ENCODE measurements around the gene THSD4. TPM values are rescaled to one million over a fixed set of nuclear protein-coding genes. Genes with fewer than 3 reads are reported as not detected.
A peak's percentile ranks its signal among the peaks of the same experiment; 100 is the strongest.

THSD4 gene
- total RNA-seq, 1 donor from 2014 or later: 66.8 TPM

GRCh38 chr15:71549697-71550096 is 434.4 kb downstream of the THSD4 start:
- Histone ChIP-seq H3K27me3 (no peaks in the 10 kb centered on the region), H3K4me3 (peak overlapping the region in 1 of 2 donors; percentile 42), H3K36me3 (no peaks in the 10 kb centered on the region), H3K9me3 (no peaks in the 10 kb centered on the region), H3K4me1 (peaks cover 38% of the 10 kb centered on the region), H3K27ac (peak overlapping the region; percentile 65)
- intact Hi-C loops (cut with DNase I): loop anchor here (10.0 kb wide), 1 partner anchor 615 kb away; no protein-coding TSS in a partner anchor
- no peak for DNase-seq (ENCODE audit: extremely low spot score in 2 of 2)
- TF ChIP-seq POLR2A (IDR thresholded peaks at IDR 0.05): no peak
- no peak for TF ChIP-seq POLR2AphosphoS5 (IDR thresholded peaks at IDR 0.05; ENCODE audit: insufficient read depth in 1 of 2, low read depth in 1 of 2)
- TF ChIP-seq CTCF (IDR thresholded peaks at IDR 0.05): no peak

- Histone ChIP-seq H3K9me3 (no peaks in the 10 kb centered on the region), H3K27me3 (no peaks in the 10 kb centered on the region), H3K36me3 (no peaks in the 10 kb centered on the region), H3K4me3 (no peak overlapping the region), H3K4me1 (peaks cover 24% of the 10 kb centered on the region), H3K27ac (no peak overlapping the region)
- intact Hi-C loops (cut with DNase I): no loop called here
- DNase-seq (ENCODE audit: extremely low spot score in 2 of 2): no peak
- TF ChIP-seq CTCF (IDR thresholded peaks at IDR 0.05): no peak
- no peak for TF ChIP-seq POLR2AphosphoS5 (IDR thresholded peaks at IDR 0.05; ENCODE audit: insufficient read depth in 1 of 2, low read depth in 1 of 2)
- TF ChIP-seq POLR2A (IDR thresholded peaks at IDR 0.05): no peak
These were observed 436.3 kb downstream of the THSD4 start for GRCh38 chr15:71551566-71551965.

- H3K27ac ChIP-seq: peak overlapping the region; percentile 12
- no peak for DNase-seq (ENCODE audit: extremely low spot score in 2 of 2)
- intact Hi-C loops (cut with DNase I): no loop called here
These were observed 443.8 kb downstream of the THSD4 start for GRCh38 chr15:71559098-71559497.

GRCh38 chr15:71559616-71560015 is 444.3 kb downstream of the THSD4 start:
- no peaks in the 10 kb centered on the region for H3K27me3 ChIP-seq
- intact Hi-C loops (cut with DNase I): no loop called here
- peaks cover 7% of the 10 kb centered on the region for H3K4me1 ChIP-seq
- H3K36me3 ChIP-seq: no peaks in the 10 kb centered on the region
- no peak overlapping the region for H3K27ac ChIP-seq
- no peak for DNase-seq (ENCODE audit: extremely low spot score in 2 of 2)
- H3K4me3 ChIP-seq: no peak overlapping the region
- TF ChIP-seq POLR2A (IDR thresholded peaks at IDR 0.05): no peak
- TF ChIP-seq POLR2AphosphoS5 (IDR thresholded peaks at IDR 0.05; ENCODE audit: insufficient read depth in 1 of 2, low read depth in 1 of 2): no peak
- no peak for TF ChIP-seq CTCF (IDR thresholded peaks at IDR 0.05)
- H3K9me3 ChIP-seq: no peaks in the 10 kb centered on the region

More at GRCh38 chr15:71559098-71559497, 443.8 kb downstream of the THSD4 start:
- no peaks in the 10 kb centered on the region for H3K36me3 ChIP-seq
- H3K4me1 ChIP-seq: peaks cover 7% of the 10 kb centered on the region
- H3K4me3 ChIP-seq: no peak overlapping the region
- H3K9me3 ChIP-seq: no peaks in the 10 kb centered on the region
- no peaks in the 10 kb centered on the region for H3K27me3 ChIP-seq
- TF ChIP-seq POLR2AphosphoS5 (IDR thresholded peaks at IDR 0.05; ENCODE audit: insufficient read depth in 1 of 2, low read depth in 1 of 2): no peak
- TF ChIP-seq CTCF (IDR thresholded peaks at IDR 0.05): no peak
- TF ChIP-seq POLR2A (IDR thresholded peaks at IDR 0.05): no peak

GRCh38 chr15:71562251-71562650 is 447.0 kb downstream of the THSD4 start:
- H3K36me3 ChIP-seq: no peaks in the 10 kb centered on the region
- peaks cover 19% of the 10 kb centered on the region for H3K4me1 ChIP-seq
- DNase-seq (ENCODE audit: extremely low spot score in 2 of 2): no peak
- no peak overlapping the region for H3K4me3 ChIP-seq
- H3K27me3 ChIP-seq: no peaks in the 10 kb centered on the region
- no peak overlapping the region for H3K27ac ChIP-seq
- intact Hi-C loops (cut with DNase I): no loop called here
- H3K9me3 ChIP-seq: no peaks in the 10 kb centered on the region
- TF ChIP-seq POLR2AphosphoS5 (IDR thresholded peaks at IDR 0.05; ENCODE audit: insufficient read depth in 1 of 2, low read depth in 1 of 2) (no peak), CTCF (IDR thresholded peaks at IDR 0.05) (no peak), POLR2A (IDR thresholded peaks at IDR 0.05) (no peak)
